GM12878 (cell line): ENCODE results near the gene MPRIP. TPM values are rescaled to one million over a fixed set of nuclear protein-coding genes. Genes with fewer than 3 reads are reported as not detected.

ENCODE experiments used
- ATAC-seq: fragments of 200-7000 bp; cut with Tn5 transposase; 3 replicates; pipeline ENCODE4 v1.9.1; 2020; ENCODE audit warnings: mild to moderate bottlenecking, moderate library complexity
- BruUV-seq: library from RNA; stranded (reverse); fragments of 400-500 nt; replicated peaks from 2 replicates; lab custom pipeline; 2021; lab: Mats Ljungman, UMichigan
- CTCF ChIA-PET: fragments of 300-600 bp; sonication (Branson Sonifier 250); formaldehyde crosslinking; extraction: SDS; loops from one replicate; lab custom pipeline; 2021; ENCODE audit warnings: inconsistent platforms; lab: Yijun Ruan, JAX
- POLR2A ChIA-PET: fragments of 350-600 bp; formaldehyde crosslinking; extraction: SDS; loops from one replicate; lab custom pipeline; 2021; ENCODE audit warnings: inconsistent platforms; lab: Charles Lee
- RAD21 ChIA-PET: fragments of 300-600 bp; sonication (Branson Sonifier 250); formaldehyde crosslinking; loops from one replicate; lab custom pipeline; 2023; ENCODE audit warnings: antibody characterized with exemption; ENCODE audit not compliant: unreplicated experiment; lab: Charles Lee
- SMC1A ChIA-PET: fragments of 300-600 bp; sonication (Branson Sonifier 250); formaldehyde crosslinking; loops from one replicate; lab custom pipeline; 2023; ENCODE audit not compliant: unreplicated experiment, uncharacterized antibody; lab: Charles Lee
- DNase-seq: peaks from one replicate; pipeline ENCODE4 v3.0.0-alpha.2; 2011; ENCODE audit warnings: low read depth, low spot score
- FAIRE-seq: peaks from 3 replicates; lab custom pipeline; 2011; peaks lifted over from hg19 to GRCh38; lab: Jason Lieb, UNC
- H2AFZ ChIP-seq: 2 replicates; pipeline ENCODE4 v1.6.0; 2011; ENCODE audit warnings: low read depth, low read length, control low read depth; ENCODE audit not compliant: control insufficient read depth
- H3K27ac ChIP-seq: 2 replicates; pipeline ENCODE4 v1.5.1; 2011; ENCODE audit warnings: control low read depth; ENCODE audit not compliant: control insufficient read depth, insufficient read depth
- H3K27me3 ChIP-seq, 2 experiments: replicated peaks in 1 of 2; 2 replicates each; pipeline versions ENCODE4 v1.6.0 to v1.6.1; 2011; ENCODE audit warnings: low read length in 1 of 2; ENCODE audit not compliant: control insufficient read depth in 2 of 2, insufficient read depth in 2 of 2
- H3K36me3 ChIP-seq, 2 experiments: 2 replicates each; pipeline ENCODE4 v1.5.1; 2011; ENCODE audit warnings: low read length in 1 of 2; ENCODE audit not compliant: control insufficient read depth in 2 of 2, insufficient read depth in 2 of 2
- H3K4me1 ChIP-seq: 2 replicates; pipeline ENCODE4 v1.6.1; 2011; ENCODE audit warnings: mild to moderate bottlenecking, low read length, moderate library complexity, mixed read lengths; ENCODE audit not compliant: control insufficient read depth, insufficient read depth
- H3K4me2 ChIP-seq: 2 replicates; pipeline ENCODE4 v1.6.0; 2011; ENCODE audit warnings: control low read depth; ENCODE audit not compliant: control insufficient read depth, insufficient read depth
- H3K4me3 ChIP-seq: fragments of 200-600 bp; sonication (generic); 2 replicates; pipeline ENCODE4 v1.5.1; 2016
- H3K79me2 ChIP-seq: 2 replicates; pipeline ENCODE4 v1.6.0; 2011; ENCODE audit warnings: low read length; ENCODE audit not compliant: control insufficient read depth, insufficient read depth
- H3K9ac ChIP-seq: 2 replicates; pipeline ENCODE4 v1.8.0; 2011; ENCODE audit warnings: low read length, control low read depth, mixed read lengths; ENCODE audit not compliant: control insufficient read depth, insufficient read depth
- H3K9me3 ChIP-seq: replicated peaks from 3 replicates; pipeline ENCODE4 v1.5.1; 2011; ENCODE audit warnings: mild to moderate bottlenecking, low read length; ENCODE audit not compliant: control insufficient read depth, insufficient read depth
- H4K20me1 ChIP-seq: 2 replicates; pipeline ENCODE4 v1.6.0; 2011; ENCODE audit not compliant: control insufficient read depth, insufficient read depth
- EED ChIP-seq: sonication (generic); IDR thresholded peaks from 2 replicates; pipeline ENCODE4 v1.6.1; 2016; ENCODE audit warnings: antibody characterized with exemption, low read depth
- ETV6 ChIP-seq, 2 experiments: fragments of 450-650 bp in 1 of 2; IDR thresholded peaks in 1 of 2; conservative IDR thresholded peaks in 1 of 2; 2 replicates each; pipeline ENCODE4 v1.6.1; 2014; ENCODE audit warnings: antibody characterized with exemption in 1 of 2, borderline replicate concordance in 1 of 2, low read depth in 1 of 2, mild to moderate bottlenecking in 1 of 2, moderate library complexity in 1 of 2
- LARP7 ChIP-seq: fragments of 450-650 bp; IDR thresholded peaks from 2 replicates; pipeline ENCODE4 v1.6.1; 2017; ENCODE audit warnings: mild to moderate bottlenecking
- NBN ChIP-seq: fragments of 450-650 bp; IDR thresholded peaks from 2 replicates; pipeline ENCODE4 v1.6.1; 2016
- POLR2AphosphoS2 ChIP-seq: IDR thresholded peaks from 2 replicates; pipeline ENCODE4 v1.6.1; 2011; ENCODE audit warnings: low read depth, mild to moderate bottlenecking, low read length, improper control_type of control experiment, moderate library complexity
- SUPT20H ChIP-seq: IDR thresholded peaks from 2 replicates; pipeline ENCODE4 v1.6.1; 2011; ENCODE audit warnings: low read depth, mild to moderate bottlenecking, low read length, moderate library complexity, borderline replicate concordance; ENCODE audit not compliant: control insufficient read depth
- ZSCAN29 ChIP-seq: fragments of 450-650 bp; IDR thresholded peaks from 2 replicates; pipeline ENCODE4 v1.6.1; 2017; ENCODE audit warnings: mild to moderate bottlenecking, moderate library complexity
- WGBS: methylation state at CpG from one replicate; pipeline ENCODE4 v1.1.6; 2016; ENCODE audit warnings: low lambda C conversion rate; ENCODE audit not compliant: insufficient replicate concordance, insufficient coverage; ENCODE audit errors: missing lambda C conversion rate; 5-methylcytosine and 5-hydroxymethylcytosine counted together
- in situ Hi-C: fragments of 300-500 bp; cut with MboI; formaldehyde crosslinking; loops from 9 replicates; pipeline ENCODE4 v1.14.3; 2018; ENCODE audit warnings: mixed read lengths
- intact Hi-C: fragments of 100-400 bp; cut with micrococcal nuclease; formaldehyde crosslinking; loops from one replicate; pipeline ENCODE4 v1.14.2; 2022; ENCODE audit not compliant: unreplicated experiment
- polyA plus RNA-seq, 11 experiments: library from polyadenylated mRNA; depleted of rRNA in 4 of 11; unstranded in 6 of 11; stranded (reverse) in 5 of 11; fragments of >200 nt; fragmentation: Nextera tagmentation in 4 of 11; fragmentation: Illumina TruSeq in 1 of 11; extraction: Ambion mirVana in 4 of 11; extraction: Trizol in 1 of 11; gene quantifications; 1 replicate in 1 of 11; 2 replicates in 10 of 11; pipeline versions ENCODE4 v1.2.1 to v1.2.3, GENCODE V29; 2011 to 2016; ENCODE audit warnings: inconsistent platforms in 2 of 11, missing spikeins in 2 of 11, low read depth in 1 of 11
- total RNA-seq, 4 experiments: library from RNA; depleted of rRNA in 3 of 4; stranded (reverse); fragments of >200 nt in 3 of 4; fragmentation: Illumina TruSeq in 1 of 4; extraction: Trizol in 1 of 4; gene quantifications; 2 replicates each; pipeline versions ENCODE4 v1.2.1 to v1.2.3, GENCODE V29; 2013 to 2021
- TF ChIP-seq, protein P1 (sequence below): fragments of 450-650 bp; IDR thresholded peaks from 2 replicates; pipeline ENCODE4 v1.6.1; 2017; ENCODE audit warnings: borderline replicate concordance
- TF ChIP-seq, protein P2 (sequence below): IDR thresholded peaks from 2 replicates; pipeline ENCODE4 v1.6.1; 2011; ENCODE audit warnings: borderline replicate concordance, low read depth, mild to moderate bottlenecking, moderate library complexity, low read length; ENCODE audit not compliant: insufficient read depth, poor library complexity, severe bottlenecking
- TF ChIP-seq, protein P3 (sequence below): fragments of 450-650 bp; IDR thresholded peaks from 2 replicates; pipeline ENCODE4 v1.6.1; 2017; ENCODE audit warnings: low read depth, mild to moderate bottlenecking, moderate library complexity
- TF ChIP-seq, protein P4 (sequence below): IDR thresholded peaks from 2 replicates; pipeline ENCODE4 v1.6.1; 2011; ENCODE audit warnings: borderline replicate concordance, low read depth, mild to moderate bottlenecking, moderate library complexity, mixed read lengths, low read length; ENCODE audit not compliant: insufficient read depth; ENCODE audit errors: extremely low read length
- TF ChIP-seq, protein P5 (sequence below): IDR thresholded peaks from 2 replicates; pipeline ENCODE4 v1.6.1; 2012; ENCODE audit warnings: low read depth, low read length, improper control_type of control experiment

The MPRIP gene
- total and polyA plus RNA-seq, 10 of the 15 experiments (the other 5 are each of a cell fraction or from before 2014, with no cell fraction given), result 16.5 to 168 (median 71.7) TPM

DNA sequence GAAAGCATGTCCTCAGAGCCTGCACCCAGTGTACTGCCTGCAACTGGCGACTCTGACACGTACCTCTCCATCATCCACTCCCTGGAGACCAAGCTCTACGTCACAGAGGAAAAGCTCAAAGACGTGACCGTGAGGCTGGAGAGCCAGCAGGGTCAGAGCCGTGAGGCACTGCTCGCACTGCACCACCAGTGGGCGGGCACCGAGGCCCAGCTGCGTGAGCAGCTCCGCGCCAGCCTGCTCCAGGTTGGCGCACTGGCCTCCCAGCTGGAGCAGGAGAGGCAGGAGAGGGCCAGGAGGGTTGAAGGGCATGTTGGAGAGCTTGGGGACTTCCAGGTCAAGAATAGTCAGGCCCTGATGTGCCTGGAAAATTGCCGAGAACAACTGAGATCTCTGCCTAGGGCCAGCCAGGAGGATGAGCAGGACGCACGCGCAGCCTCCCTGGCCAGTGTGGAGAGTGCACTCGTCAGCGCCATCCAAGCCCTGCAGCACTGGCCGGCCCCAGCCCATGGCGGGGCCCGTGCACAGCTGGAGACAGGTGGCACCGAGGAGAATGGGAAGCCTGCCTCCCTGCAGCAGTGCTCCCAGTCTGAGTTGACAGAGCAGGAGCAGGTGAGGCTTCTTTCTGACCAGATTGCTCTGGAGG, 123.5 kb downstream of the MPRIP start:
- H2AFZ ChIP-seq, result no peak overlapping the region
- peaks cover 11 to 31% of the 10 kb centered on the region in 2 experiments; a peak in 3 of 4 replicates for H3K36me3 ChIP-seq
- H4K20me1 ChIP-seq, result no peaks in the 10 kb centered on the region
- FAIRE-seq, result no peak
- no peaks in the 10 kb centered on the region for H3K27me3 ChIP-seq
- BruUV-seq, result no TSS peak
- H3K9me3 ChIP-seq, result no peaks in the 10 kb centered on the region
- WGBS, result 95% methylated on average over 23 of the region's 23 CpGs
- CTCF ChIA-PET, result interaction anchor here (0.6 kb wide), 1 partner anchor 54 kb away, joined by 3 read pairs; no protein-coding TSS in a partner anchor
- POLR2A ChIA-PET, result no interaction called here
- TF ChIP-seq ETV6 (conservative IDR thresholded peaks at IDR 0.05 in 1 of 2, IDR thresholded peaks at IDR 0.05 in 1 of 2; ENCODE audit: borderline replicate concordance in 1 of 2, low read depth in 1 of 2) (no peak), EED (no peak), ZSCAN29 (no peak), SUPT20H (no peak), POLR2AphosphoS2 (no peak), LARP7 (no peak), NBN (no peak)
- TF ChIP-seq, protein P1, sequence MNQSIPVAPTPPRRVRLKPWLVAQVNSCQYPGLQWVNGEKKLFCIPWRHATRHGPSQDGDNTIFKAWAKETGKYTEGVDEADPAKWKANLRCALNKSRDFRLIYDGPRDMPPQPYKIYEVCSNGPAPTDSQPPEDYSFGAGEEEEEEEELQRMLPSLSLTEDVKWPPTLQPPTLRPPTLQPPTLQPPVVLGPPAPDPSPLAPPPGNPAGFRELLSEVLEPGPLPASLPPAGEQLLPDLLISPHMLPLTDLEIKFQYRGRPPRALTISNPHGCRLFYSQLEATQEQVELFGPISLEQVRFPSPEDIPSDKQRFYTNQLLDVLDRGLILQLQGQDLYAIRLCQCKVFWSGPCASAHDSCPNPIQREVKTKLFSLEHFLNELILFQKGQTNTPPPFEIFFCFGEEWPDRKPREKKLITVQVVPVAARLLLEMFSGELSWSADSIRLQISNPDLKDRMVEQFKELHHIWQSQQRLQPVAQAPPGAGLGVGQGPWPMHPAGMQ, result no peak
- TF ChIP-seq, protein P2, sequence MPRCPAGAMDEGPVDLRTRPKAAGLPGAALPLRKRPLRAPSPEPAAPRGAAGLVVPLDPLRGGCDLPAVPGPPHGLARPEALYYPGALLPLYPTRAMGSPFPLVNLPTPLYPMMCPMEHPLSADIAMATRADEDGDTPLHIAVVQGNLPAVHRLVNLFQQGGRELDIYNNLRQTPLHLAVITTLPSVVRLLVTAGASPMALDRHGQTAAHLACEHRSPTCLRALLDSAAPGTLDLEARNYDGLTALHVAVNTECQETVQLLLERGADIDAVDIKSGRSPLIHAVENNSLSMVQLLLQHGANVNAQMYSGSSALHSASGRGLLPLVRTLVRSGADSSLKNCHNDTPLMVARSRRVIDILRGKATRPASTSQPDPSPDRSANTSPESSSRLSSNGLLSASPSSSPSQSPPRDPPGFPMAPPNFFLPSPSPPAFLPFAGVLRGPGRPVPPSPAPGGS, result no peak
- TF ChIP-seq, protein P3, sequence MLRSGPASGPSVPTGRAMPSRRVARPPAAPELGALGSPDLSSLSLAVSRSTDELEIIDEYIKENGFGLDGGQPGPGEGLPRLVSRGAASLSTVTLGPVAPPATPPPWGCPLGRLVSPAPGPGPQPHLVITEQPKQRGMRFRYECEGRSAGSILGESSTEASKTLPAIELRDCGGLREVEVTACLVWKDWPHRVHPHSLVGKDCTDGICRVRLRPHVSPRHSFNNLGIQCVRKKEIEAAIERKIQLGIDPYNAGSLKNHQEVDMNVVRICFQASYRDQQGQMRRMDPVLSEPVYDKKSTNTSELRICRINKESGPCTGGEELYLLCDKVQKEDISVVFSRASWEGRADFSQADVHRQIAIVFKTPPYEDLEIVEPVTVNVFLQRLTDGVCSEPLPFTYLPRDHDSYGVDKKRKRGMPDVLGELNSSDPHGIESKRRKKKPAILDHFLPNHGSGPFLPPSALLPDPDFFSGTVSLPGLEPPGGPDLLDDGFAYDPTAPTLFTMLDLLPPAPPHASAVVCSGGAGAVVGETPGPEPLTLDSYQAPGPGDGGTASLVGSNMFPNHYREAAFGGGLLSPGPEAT, result no peak
- TF ChIP-seq, protein P4, sequence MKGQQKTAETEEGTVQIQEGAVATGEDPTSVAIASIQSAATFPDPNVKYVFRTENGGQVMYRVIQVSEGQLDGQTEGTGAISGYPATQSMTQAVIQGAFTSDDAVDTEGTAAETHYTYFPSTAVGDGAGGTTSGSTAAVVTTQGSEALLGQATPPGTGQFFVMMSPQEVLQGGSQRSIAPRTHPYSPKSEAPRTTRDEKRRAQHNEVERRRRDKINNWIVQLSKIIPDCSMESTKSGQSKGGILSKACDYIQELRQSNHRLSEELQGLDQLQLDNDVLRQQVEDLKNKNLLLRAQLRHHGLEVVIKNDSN, result no peak
- TF ChIP-seq, protein P5, sequence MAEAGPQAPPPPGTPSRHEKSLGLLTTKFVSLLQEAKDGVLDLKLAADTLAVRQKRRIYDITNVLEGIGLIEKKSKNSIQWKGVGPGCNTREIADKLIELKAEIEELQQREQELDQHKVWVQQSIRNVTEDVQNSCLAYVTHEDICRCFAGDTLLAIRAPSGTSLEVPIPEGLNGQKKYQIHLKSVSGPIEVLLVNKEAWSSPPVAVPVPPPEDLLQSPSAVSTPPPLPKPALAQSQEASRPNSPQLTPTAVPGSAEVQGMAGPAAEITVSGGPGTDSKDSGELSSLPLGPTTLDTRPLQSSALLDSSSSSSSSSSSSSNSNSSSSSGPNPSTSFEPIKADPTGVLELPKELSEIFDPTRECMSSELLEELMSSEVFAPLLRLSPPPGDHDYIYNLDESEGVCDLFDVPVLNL, result no peak
- TF ChIP-seq, all 136 proteins: peak for 0
- DNase-seq (no peak), ATAC-seq (no peak)
- in situ Hi-C loops (no loop called here), intact Hi-C loops (no loop called here)
- no peak overlapping the region for H3K4me3 ChIP-seq
- RAD21 ChIA-PET, result interaction anchor here (1.1 kb wide), 1 partner anchor 40 kb away, joined by 4 read pairs; no protein-coding TSS in a partner anchor
- no peak overlapping the region for H3K9ac ChIP-seq
- H3K4me2 ChIP-seq, result no peak overlapping the region
- no peaks in the 10 kb centered on the region for H3K4me1 ChIP-seq
- SMC1A ChIA-PET, result no interaction called here
- H3K79me2 ChIP-seq, result no peaks in the 10 kb centered on the region
- H3K27ac ChIP-seq, result no peak overlapping the region
